K562 (cell line): ENCODE measurements around the gene G6PC3. TPM values are rescaled to one million over a fixed set of nuclear protein-coding genes. Genes with fewer than 3 reads are reported as not detected.

ENCODE experiments used
- ATAC-seq: fragments of 200-7000 bp; cut with Tn5 transposase; 3 replicates; pipeline ENCODE4 v1.9.1; 2020; ENCODE audit warnings: moderate library complexity
- BruUV-seq: library from RNA; stranded (reverse); fragments of 400-500 nt; replicated peaks from 2 replicates; lab custom pipeline; 2021; lab: Mats Ljungman, UMichigan
- CTCF ChIA-PET: fragments of 300-600 bp; formaldehyde crosslinking; extraction: SDS; loops from one replicate; lab custom pipeline; 2021; ENCODE audit warnings: low intra/inter-chr PET ratio; lab: Yijun Ruan, JAX
- POLR2A ChIA-PET: fragments of 300-600, 350-650 bp; sonication (Branson Sonifier 250); formaldehyde crosslinking; extraction: SDS; loops from one replicate; lab custom pipeline; 2021; ENCODE audit warnings: antibody characterized with exemption, inconsistent platforms; lab: Yijun Ruan, JAX
- DNase-seq, 4 experiments: peaks; one replicate each; pipeline versions ENCODE4 v3.0.0 to v3.0.0-alpha.2; 2011 to 2018; ENCODE audit warnings: low spot score in 3 of 4, mixed read lengths in 3 of 4; ENCODE audit errors: extremely low read depth in 1 of 4
- FAIRE-seq: peaks from 2 replicates; lab custom pipeline; 2011; peaks lifted over from hg19 to GRCh38; lab: Jason Lieb, UNC
- H2AFZ ChIP-seq: 2 replicates; pipeline ENCODE4 v1.6.0; 2011; ENCODE audit warnings: low read depth, low read length, control low read depth, inconsistent platforms
- H3K27ac ChIP-seq: fragments of 200-600 bp; 3 replicates; pipeline ENCODE4 v1.8.0; 2011; ENCODE audit warnings: low read depth, mild to moderate bottlenecking, control low read depth, inconsistent platforms, low read length, moderate library complexity, mixed read lengths; ENCODE audit errors: extremely low read depth
- H3K27me3 ChIP-seq, 2 experiments: fragments of 300-600 bp in 1 of 2; 2 replicates in 1 of 2; 3 replicates in 1 of 2; pipeline versions ENCODE4 v1.6.0 to v1.8.0; 2011; ENCODE audit warnings: inconsistent platforms in 2 of 2, low read length in 2 of 2, mild to moderate bottlenecking in 1 of 2, mixed read lengths in 1 of 2, moderate library complexity in 1 of 2; ENCODE audit not compliant: control insufficient read depth in 2 of 2, insufficient read depth in 2 of 2
- H3K36me3 ChIP-seq: fragments of 300-600 bp; 3 replicates; pipeline ENCODE4 v1.8.0; 2011; ENCODE audit warnings: mild to moderate bottlenecking, low read length, inconsistent platforms; ENCODE audit not compliant: control insufficient read depth, insufficient read depth
- H3K4me1 ChIP-seq, 2 experiments: fragments of 200-600 bp in 1 of 2; replicated peaks in 1 of 2; 2 replicates in 1 of 2; 3 replicates in 1 of 2; pipeline versions ENCODE4 v1.5.1 to v1.8.0; 2011; ENCODE audit warnings: inconsistent platforms in 2 of 2, low read length in 2 of 2, mild to moderate bottlenecking in 1 of 2, mixed read lengths in 1 of 2, moderate library complexity in 1 of 2; ENCODE audit not compliant: control insufficient read depth in 2 of 2, insufficient read depth in 2 of 2
- H3K4me2 ChIP-seq: 2 replicates; pipeline ENCODE4 v1.6.1; 2011; ENCODE audit warnings: low read length, control low read depth, inconsistent platforms, mixed read lengths; ENCODE audit not compliant: insufficient read depth
- H3K4me3 ChIP-seq: fragments of 200-600 bp; sonication (generic), shearing (Covaris generic); 2 replicates; pipeline ENCODE4 v1.5.1; 2016; ENCODE audit warnings: control low read depth, inconsistent platforms
- H3K79me2 ChIP-seq: fragments of 200-600 bp; 3 replicates; pipeline ENCODE4 v1.8.0; 2011; ENCODE audit warnings: low read length, inconsistent platforms; ENCODE audit not compliant: control insufficient read depth, insufficient read depth
- H3K9ac ChIP-seq, 2 experiments: 2 replicates each; pipeline versions ENCODE4 v1.6.0 to v1.6.1; 2011; ENCODE audit warnings: low read depth in 2 of 2, low read length in 2 of 2, control low read depth in 1 of 2, inconsistent platforms in 1 of 2, mild to moderate bottlenecking in 1 of 2, mixed read lengths in 1 of 2; ENCODE audit not compliant: insufficient read depth in 1 of 2
- H3K9me1 ChIP-seq: one replicate; pipeline ENCODE4 v1.6.0; 2011; ENCODE audit warnings: inconsistent platforms, mild to moderate bottlenecking, low read length, moderate library complexity; ENCODE audit not compliant: control insufficient read depth, insufficient read depth
- H3K9me3 ChIP-seq: replicated peaks from 2 replicates; pipeline ENCODE4 v1.5.1; 2011; ENCODE audit warnings: low read depth, low read length, inconsistent platforms; ENCODE audit not compliant: control insufficient read depth, insufficient read depth
- H4K20me1 ChIP-seq: replicated peaks from 2 replicates; pipeline ENCODE4 v1.6.1; 2011; ENCODE audit warnings: low read length, inconsistent platforms, mixed read lengths; ENCODE audit not compliant: control insufficient read depth, insufficient read depth
- ETV5 ChIP-seq: sonication (generic); formaldehyde crosslinking; IDR thresholded peaks from 2 replicates; pipeline ENCODE4 v1.4.0; 2020; ENCODE audit warnings: low read depth, mild to moderate bottlenecking, missing genetic modification reagents
- NFRKB ChIP-seq: fragments of 450-650 bp; IDR thresholded peaks from 2 replicates; pipeline ENCODE4 v1.6.1; 2016; ENCODE audit warnings: low read depth
- PRPF4 ChIP-seq: fragments of 200-400 bp; formaldehyde crosslinking; IDR thresholded peaks from one replicate; pipeline ENCODE4 v1.6.1; 2017; ENCODE audit warnings: low read length, low read depth, mild to moderate bottlenecking; ENCODE audit not compliant: insufficient read depth, poor library complexity, severe bottlenecking
- WGBS: fragments of 100-300 bp; shearing (Covaris generic); methylation state at CpG from one replicate; pipeline ENCODE4 v1.1.6; 2016; ENCODE audit warnings: low coverage, mixed read lengths; ENCODE audit not compliant: insufficient coverage; ENCODE audit errors: missing lambda C conversion rate; 5-methylcytosine and 5-hydroxymethylcytosine counted together
- in situ Hi-C: fragments of 300-500 bp; cut with MboI; formaldehyde crosslinking; loops from 4 replicates; pipeline ENCODE4 v1.15.0; 2018; ENCODE audit warnings: inconsistent platforms, mixed read lengths
- intact Hi-C: fragments of 100-400 bp; cut with micrococcal nuclease; formaldehyde crosslinking; loops from 2 replicates; pipeline ENCODE4 v1.14.2; 2022
- polyA plus RNA-seq, 8 experiments: library from polyadenylated mRNA; depleted of rRNA in 4 of 8; stranded (reverse) in 5 of 8; unstranded in 3 of 8; fragments of >200 nt; fragmentation: Nextera tagmentation in 2 of 8; fragmentation: Illumina TruSeq in 1 of 8; extraction: Ambion mirVana in 2 of 8; extraction: Trizol in 1 of 8; gene quantifications; 2 replicates each; pipeline versions ENCODE4 v1.2.1 to v1.2.3, GENCODE V29; 2011 to 2014; ENCODE audit warnings: inconsistent platforms in 1 of 8, missing spikeins in 1 of 8
- total RNA-seq, 7 experiments: library from RNA; depleted of rRNA in 6 of 7; stranded (reverse); fragments of >200 nt in 6 of 7; fragmentation: Illumina TruSeq in 2 of 7; extraction: Trizol in 2 of 7; gene quantifications; 2 replicates each; pipeline versions ENCODE4 v1.2.1 to v1.2.3, GENCODE V29; 2011 to 2021; ENCODE audit warnings: low replicate concordance in 1 of 7

G6PC3 gene
- total and polyA plus RNA-seq, 9 of the 15 experiments (the other 6 are each of a cell fraction or from before 2014, with no cell fraction given): 10.4 to 57.8 (median 31.1) TPM

DNA sequence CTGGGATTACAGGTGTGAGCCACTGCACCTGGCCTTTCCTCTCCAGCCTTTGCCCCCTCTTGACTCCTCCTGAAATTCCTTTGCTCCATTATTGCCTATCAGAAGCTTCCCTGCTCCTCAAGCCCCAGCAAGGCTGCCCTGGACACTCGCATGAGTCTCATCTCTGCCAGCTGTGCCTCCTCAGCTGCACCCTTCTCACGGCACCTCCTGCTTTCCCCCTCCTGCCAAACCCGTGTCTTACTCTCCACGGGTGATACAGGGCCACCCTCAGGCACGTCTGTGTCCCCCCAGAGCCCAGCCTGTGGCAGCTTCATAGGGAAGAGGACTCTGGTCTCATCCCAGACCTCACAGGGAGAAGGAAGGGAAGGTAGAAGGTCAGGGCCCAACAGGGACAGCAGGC lies 15.4 kb downstream of the G6PC3 start:
- no peak overlapping the region for H3K4me2 ChIP-seq
- DNase-seq (no peak), FAIRE-seq (no peak), ATAC-seq (no peak)
- no peak overlapping the region for H2AFZ ChIP-seq
- 52% methylated on average over 3 of the region's 5 CpGs for WGBS
- ChIA-PET POLR2A (interaction anchor here (1.0 kb wide), 1 partner anchor 101 kb away, joined by 3 read pairs; the partner anchor contains the start of gene TMUB2), CTCF (no interaction called here)
- H3K79me2 ChIP-seq: no peaks in the 10 kb centered on the region; the same call in 2 of the 3 replicates
- no peaks in the 10 kb centered on the region for H3K27me3 ChIP-seq
- BruUV-seq: no TSS peak
- no peaks in the 10 kb centered on the region for H4K20me1 ChIP-seq
- peaks cover 27% of the 10 kb centered on the region; the same call in 1 of the 3 replicates for H3K36me3 ChIP-seq
- H3K4me1 ChIP-seq: peaks cover 21 to 51% of the 10 kb centered on the region in 2 experiments
- peak overlapping the region; percentile 73 for H3K27ac ChIP-seq
- intact Hi-C loops: no loop called here
- H3K4me3 ChIP-seq: no peak overlapping the region
- in situ Hi-C loops: no loop called here
- peak overlapping the region; percentile 51 to 75; a peak in 3 of 4 replicates for H3K9ac ChIP-seq
- TF ChIP-seq ETV5: 0 out of 2 replicates have a peak, but pooled peaks have one; percentile 10
- no peak for TF ChIP-seq PRPF4
- TF ChIP-seq NFRKB: no peak
- peaks cover 4% of the 10 kb centered on the region for H3K9me1 ChIP-seq
- no peaks in the 10 kb centered on the region for H3K9me3 ChIP-seq
